Measurements from ENCODE around the gene FNTB.

DNA sequence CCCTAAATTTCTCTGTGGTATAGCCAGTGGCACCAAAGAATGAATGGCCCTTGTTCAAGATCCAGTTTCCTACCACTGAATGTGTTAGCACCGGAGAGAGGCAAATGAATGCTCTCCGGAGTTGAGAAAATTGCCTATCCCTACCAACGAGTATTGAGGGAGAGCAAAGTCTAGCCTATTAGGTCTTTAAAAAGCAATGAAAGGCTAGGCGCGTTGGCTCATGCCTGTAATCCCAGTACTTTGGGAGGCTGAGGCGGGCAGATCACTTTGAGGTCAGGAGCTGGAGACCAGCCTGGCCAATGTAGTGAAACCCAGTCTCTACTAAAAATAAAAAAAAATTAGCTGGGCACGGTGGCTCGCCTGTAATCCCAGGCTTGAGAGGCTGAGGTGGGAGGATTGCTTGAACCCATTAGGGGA, 13.7 kb upstream of the FNTB start:
- TF ChIP-seq CTCF (conservative IDR thresholded peaks at IDR 0.05 in 1 of 2, IDR thresholded peaks at IDR 0.05 in 1 of 2; ENCODE audit: extremely low read depth in 1 of 2, insufficient read depth in 1 of 2, low read depth in 1 of 2, low read length in 2 of 2), result no peak
- TF ChIP-seq EZH2 (IDR thresholded peaks at IDR 0.05; ENCODE audit: borderline replicate concordance, low read length), result no peak

All from mammary epithelial cell (primary cell).